GM19397 (cell line): ENCODE results near the gene ZC3H7B.
A peak's percentile ranks its signal among the peaks of the same experiment; 100 is the strongest.
"Not testable (repeated sequence)": the region's sequence is repeated elsewhere in the genome, so short reads cannot be mapped to it uniquely, and the experiment has no call there.

Experiments used
- ATAC-seq: cut with Tn5 transposase; IDR thresholded peaks from one replicate; pipeline ENCODE4 v1.9.1; 2021; ENCODE audit warnings: mild to moderate bottlenecking, moderate library complexity; ENCODE audit not compliant: unreplicated experiment

ZC3H7B gene

DNA sequence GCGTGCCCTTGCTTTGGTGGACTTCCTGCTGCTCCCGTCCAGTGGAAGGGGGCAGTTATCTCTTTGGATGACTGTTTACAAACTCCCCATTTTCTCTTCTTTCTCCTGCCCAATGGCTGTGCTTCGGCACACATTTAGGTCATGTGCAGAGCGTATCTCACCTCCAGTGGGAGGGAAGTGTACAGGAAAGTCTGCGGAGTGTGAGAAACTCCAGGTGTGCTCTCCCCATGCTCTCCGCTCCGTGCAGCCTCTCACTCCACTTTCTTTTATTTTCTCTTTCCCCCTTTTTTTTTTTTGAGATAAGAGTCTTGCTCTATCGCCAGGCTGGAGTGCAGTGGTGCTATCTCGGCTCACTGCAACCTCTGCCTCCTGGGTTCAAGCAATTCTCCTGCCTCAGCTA lies 68.5 kb downstream of the ZC3H7B start:
- ATAC-seq, result no peak

DNA sequence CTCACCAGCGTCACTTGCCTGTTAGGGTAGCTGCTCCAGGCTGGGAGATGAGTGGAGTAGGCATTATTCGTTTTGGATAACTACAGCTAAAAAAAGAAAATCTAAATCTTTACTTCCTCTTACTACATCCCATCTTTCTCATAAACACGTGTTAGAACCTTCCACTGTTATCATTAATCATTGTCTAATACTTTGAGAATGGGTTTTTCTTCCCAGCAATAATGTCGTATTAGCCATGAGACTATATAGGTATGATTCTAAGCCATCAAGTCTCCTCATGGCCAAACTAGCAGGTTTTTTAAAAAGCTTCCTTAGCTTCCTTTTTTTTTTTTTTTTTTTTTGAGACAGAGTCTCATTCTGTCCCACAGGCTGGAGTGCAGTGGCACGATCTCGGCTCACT lies 76.5 kb downstream of the ZC3H7B start:
- ATAC-seq, result no peak

DNA sequence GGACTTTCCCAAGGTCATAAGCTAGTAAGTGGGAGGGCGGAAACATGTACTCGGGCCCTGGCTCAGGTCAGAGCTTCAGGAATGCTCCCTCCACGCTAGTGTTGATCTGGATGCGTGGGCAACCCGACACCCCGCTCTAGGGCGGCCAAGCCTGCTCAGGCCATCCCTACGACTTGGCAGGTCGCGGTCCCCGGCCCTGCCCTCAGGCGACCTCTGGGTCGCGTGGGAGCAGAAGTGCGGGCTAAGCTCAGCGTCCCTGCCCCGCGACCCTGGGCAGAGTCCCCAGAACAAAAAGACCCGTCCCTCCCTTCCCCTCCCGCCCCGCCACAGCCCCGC lies 79.6 kb downstream of the ZC3H7B start:
- ATAC-seq, result peak; percentile 19

DNA sequence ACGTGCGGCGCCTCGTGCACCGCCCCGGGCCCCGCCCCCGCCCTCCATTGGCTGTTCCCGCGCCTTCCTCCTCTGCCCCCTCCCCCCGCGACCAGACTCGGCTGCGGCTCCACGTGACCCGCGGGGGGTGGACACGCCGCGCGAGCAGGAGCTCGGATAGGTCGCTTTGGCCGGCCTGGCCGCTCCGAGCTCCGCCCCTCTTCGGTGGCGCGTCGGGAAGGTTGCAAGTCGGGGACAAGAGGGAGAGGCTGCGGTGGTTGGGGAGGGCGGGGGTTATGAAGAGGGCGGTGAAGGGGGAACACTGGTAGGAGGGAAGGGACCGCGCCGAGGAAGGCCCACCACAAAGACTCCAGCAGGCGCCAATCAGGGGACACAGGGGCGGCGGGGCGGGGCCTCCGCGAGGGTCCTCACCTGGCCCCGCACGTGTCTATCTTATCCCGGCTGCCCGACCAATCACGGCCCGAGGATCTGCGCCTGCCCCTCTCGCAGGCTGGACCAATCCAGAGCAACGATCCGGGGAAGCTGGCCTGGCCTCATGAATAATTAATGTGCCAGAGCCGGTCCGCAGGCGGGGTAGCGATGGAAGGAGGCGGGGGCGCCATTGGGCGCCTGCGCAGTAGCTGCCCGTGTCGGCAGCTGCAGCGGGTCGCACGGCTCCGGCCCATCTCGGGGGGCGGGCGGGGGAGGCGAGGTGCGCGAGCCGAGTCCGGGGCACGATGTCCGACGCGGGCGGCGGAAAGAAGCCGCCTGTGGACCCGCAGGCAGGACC lies 80.2 kb downstream of the ZC3H7B start, which contains the start of gene TEF:
TSS of gene TEF (plus strand) at position 614 of the 769 bp plus-strand sequence. CDS start at position 717, 103 bp downstream.
- ATAC-seq, result peak; percentile 84

DNA sequence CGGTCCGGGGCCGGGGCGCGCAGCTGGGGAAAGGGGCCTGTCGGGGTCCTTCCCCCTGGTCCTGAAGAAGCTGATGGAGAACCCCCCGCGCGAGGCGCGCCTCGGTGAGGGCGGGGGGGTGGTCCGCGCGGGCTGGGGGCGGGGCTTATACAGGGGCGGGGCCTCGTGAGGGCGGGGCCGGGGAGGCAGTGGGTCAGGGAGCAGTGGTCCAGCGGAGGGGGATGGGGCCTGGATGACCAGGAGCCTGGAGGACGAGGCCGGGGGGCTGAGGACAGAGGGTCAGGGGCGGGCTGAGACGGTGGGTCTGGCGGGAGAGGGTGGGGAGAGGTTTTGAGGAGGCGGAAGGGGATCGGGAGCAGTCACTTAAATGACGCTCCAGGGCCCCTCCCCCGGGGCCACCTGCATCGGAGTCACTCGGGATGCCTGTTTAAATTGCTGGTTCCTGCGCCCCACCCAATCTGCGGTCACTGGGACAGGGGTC lies 80.8 kb downstream of the ZC3H7B start:
- ATAC-seq, result peak; percentile 32

DNA sequence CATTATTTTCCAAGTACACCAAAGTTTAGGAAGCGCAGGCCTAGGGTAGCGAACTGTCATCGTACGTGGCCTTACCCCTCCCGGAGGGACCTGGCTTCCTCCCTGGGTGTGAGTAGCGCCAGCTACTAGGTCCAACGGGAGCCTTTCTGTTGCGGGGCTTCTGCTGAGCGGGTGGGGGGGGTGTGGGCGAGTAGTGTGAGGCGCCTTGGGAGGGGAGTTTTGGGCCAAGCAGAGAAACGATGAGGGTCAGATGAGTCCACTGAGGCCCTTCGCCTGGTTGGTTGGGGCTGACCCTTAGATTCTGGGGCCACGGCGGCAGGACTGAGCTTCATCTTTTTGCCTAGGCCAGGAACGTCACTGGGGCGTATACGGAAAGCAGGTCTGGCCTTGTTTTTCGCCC lies 81.3 kb downstream of the ZC3H7B start:
- ATAC-seq, result no peak

DNA sequence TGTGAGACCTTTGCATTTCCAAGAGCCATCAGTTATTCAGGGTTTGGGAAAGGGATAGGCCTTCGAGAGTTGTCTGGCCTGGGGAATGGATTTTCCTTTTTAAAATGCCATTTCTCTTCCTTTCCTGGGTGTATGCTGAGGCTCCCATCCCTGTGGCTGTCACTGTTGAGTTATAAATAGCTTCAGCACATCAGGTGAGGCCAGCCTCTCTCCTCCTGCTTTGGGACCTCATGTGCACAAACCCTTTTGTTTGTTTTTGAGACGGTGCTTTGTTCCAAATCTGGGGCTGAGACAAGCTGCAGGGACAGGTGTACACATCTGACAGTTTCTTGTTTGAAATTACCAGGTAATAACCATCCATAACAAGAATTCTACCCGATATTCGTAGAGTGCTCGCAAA lies 81.8 kb downstream of the ZC3H7B start:
- no peak for ATAC-seq

DNA sequence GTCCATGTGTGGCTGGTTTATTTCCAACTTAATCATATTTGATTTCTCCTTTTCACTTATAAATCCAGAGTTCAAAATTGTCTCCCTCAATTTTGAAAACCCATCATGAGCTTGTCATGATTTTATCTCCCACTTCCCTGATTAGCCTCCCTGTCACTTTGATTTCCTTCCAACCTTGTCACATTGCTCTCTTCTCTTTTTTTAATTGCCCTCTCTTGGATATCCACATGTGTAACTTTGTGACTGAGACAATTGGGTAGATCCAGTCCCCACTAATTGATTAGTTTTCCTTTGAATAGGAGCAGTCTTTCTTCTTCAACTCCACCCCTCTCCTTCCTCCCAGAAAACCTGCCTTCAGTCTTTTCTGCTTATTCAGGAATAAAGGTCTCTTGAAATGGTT lies 82.8 kb downstream of the ZC3H7B start:
- no peak for ATAC-seq

DNA sequence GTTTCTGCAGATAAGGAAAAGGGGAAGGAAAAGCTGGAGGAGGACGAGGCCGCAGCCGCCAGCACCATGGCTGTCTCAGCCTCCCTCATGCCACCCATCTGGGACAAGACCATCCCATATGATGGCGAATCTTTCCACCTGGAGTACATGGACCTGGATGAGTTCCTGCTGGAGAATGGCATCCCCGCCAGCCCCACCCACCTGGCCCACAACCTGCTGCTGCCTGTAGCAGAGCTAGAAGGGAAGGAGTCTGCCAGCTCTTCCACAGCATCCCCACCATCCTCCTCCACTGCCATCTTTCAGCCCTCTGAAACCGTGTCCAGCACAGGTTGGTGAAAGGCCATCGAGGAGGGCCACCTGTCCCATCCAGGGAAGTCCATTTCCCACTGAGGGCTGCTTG lies 86.0 kb downstream of the ZC3H7B start:
- no peak for ATAC-seq

DNA sequence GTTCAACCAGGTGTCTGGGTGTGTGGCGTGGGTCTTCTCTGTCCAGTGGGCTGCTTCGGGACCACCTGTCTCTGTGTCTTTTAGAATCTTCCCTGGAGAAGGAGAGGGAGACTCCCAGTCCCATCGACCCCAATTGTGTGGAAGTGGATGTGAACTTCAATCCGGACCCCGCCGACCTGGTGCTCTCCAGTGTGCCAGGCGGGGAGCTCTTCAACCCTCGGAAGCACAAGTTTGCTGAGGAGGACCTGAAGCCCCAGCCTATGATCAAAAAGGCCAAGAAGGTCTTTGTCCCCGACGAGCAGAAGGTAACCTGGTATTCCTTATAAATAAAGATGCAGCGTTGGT lies 92.7 kb downstream of the ZC3H7B start:
- ATAC-seq, result no peak

DNA sequence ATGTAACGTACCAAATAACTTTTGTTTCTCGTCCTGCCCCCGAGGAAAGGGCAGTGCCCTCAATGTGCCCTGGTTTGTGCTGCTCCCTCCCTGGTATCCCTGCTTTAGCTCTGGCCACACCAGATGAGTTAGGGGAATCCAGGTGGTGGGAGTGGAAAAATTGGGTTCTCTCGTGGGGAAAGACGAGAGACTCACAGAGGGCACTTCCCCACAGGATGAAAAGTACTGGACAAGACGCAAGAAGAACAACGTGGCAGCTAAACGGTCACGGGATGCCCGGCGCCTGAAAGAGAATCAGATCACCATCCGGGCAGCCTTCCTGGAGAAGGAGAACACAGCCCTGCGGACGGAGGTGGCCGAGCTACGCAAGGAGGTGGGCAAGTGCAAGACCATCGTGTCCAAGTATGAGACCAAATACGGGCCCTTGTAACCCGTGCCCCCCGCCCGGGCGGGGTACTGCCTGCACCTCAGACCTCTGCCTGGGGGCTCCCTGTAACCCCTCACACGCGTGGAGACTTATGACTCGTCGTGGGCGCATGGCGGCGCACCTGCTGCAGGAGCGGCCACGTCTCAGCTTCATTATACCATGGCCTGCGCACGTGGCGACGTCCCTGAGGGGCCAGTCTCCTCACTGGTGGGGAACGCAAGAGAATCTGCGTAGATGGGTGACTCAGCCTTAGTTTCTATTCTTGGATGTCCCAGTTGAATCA lies 94.4 kb downstream of the ZC3H7B start:
- no peak for ATAC-seq

DNA sequence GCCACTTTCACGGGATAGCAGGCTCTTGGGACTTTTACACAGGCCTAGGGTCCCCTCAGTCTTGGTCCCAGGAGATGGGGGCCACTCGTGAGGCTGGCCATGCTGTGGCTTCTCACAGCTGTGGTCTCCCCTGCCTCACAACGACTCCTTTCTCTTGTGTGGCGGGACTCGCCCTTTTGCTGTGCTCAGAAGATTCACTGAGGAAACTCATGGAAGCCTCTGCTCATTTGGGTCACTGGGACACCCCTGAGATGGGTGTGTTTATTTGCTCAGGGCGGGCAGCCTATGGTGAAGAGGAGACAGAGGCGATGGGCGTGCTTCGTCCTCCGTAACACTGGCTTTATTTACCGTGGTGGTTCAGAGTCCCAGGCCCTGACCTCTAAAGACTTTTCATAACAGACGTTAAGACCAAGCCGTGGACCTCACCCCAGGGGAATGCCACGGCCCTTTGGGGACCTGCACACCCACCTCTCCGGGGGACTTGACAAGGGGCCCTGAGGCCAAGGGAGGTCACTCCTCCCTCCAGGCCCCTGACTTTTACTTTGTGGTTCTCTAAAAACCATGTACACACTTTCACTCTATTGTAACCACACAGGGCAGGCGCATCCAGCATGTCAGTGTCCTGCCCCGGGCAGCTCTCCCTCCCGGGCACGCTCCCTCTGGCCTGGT lies 96.0 kb downstream of the ZC3H7B start:
- no peak for ATAC-seq

DNA sequence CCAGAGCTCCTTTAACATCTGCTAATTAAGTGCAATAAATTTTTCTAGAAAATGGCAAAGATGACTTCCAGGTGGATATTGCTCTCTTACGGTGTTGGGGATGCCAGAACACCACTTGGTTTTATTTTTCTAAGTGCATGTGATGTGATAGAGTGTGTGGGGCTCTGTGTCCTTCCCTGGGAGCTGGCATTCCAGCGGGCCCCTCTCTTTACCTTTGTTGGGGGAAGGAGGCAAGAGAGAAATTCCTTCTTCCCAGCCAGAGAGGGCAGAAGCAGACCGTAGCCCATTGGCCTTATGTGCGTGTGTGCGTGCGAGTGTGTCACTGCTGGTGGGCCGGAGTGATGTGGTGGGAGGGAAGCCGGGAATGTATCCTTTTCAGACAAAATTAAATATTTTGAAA lies 97.6 kb downstream of the ZC3H7B start:
- no peak for ATAC-seq

DNA sequence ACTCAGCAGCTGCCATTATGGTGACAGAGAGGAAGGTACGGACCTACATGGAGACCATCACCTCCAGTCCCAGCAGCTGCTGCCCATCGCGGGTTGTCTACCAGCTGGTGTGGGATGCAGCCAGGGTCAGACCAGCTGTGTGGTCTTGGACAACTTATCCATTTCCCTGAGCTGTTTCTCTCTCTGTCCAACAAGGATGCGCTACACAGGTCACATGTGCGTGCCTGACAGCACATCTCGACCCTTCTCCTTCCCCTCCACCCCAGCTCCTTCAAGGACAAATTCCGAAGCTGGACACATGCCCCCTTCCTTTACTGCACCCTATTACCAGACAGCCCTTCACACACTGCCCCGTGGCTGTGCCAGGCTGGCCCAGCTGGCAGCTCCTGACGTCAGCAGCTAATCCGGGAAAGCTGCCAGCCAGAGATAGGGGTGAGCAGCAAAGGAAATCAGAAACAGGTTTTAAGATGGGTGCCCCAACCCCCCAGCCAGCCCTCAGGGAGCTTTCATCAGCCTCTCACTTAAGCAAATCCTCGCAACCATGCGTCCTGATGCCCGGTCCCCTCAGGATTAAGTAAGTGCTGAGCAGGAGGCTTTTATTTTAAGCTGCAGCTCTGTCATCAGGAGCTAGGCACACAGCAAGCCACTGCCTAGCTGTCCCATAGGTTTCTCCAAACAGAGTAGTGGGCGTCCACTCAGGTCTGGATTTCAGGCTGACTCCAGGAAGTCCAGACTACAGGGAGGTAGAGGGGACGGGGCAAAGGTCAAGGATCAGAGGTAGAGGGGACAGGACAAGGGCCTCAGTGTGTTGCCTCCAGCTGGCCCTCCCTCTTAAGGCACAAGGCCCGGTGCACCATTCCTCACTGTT lies 100.7 kb downstream of the ZC3H7B start:
- no peak for ATAC-seq

DNA sequence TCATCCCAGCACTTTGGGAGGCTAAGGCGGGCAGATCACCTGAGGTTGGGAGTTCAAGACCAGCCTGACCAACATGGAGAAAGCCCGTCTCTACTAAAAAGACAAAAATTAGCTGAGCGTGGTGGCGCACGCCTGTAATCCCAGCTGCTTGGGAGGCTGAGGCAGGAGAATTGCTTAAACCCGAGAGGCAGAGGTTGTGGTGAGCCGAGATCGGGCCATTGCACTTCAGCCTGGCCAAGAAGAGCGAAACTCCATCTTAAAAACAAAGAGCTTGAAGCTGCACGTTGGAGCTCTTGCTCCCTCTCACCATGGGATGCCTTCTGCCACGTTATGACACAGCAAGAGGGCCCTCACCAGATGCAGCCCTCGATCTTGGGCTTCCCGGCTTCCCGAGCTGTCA lies 101.5 kb downstream of the ZC3H7B start:
- ATAC-seq, result not testable (repeated sequence)

DNA sequence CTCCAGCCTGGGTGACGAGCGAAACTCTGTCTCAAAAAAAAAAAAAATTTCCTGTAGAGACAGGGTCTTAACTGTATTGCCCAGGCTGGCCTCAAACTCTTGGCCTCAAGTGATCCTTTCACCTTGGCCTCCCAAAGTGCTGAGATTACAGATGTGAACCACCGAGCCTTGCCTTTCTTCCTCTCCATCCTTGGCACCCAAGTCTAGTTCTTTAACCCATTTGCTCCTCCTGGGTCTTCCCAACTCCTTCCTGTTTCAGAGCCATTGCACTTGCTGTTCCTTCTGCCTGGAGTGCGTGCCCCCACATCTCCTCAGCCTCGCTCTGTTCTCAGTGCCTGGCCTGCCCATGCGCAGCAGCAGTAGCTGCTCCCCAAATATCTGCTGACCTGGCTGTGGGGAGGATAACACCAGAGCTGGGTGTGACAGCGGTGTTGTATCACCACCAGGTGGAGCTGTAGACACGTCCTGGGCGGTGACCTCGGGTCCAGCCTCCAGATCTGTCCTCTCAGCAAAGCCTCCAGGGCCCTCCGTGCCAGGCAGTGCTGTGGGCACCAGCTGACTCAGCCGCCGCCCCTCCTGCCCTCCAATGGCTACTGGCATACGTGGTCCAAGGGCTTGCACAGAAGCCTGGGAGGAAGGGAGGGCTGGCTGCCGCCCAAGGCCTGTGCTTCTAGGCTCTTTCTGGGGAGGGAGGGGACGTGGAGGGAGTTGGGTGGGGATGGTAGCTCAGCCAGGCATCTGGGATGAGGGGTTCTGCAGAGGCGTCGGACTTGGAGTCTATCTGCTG lies 102.4 kb downstream of the ZC3H7B start:
- ATAC-seq, result peak; percentile 85

DNA sequence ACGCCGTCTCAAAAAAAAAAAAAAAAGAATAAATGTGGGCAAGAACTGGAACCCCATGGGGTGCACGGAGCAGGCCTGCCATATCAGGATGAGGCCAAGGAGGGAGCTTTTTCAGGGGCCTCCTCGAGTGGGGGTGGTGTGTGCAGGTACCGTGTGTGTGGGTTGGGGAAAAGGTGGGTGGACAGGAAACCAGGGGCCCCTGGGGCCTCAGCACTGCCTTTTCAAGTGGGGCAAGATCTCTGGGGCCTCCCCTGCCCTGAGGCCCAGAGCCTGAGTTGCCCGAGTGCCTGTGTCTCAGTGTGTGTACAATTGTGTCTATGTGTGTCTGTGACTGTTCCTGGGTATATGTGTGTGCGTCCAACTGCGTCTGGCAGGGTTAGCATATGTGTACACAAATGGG lies 104.3 kb downstream of the ZC3H7B start:
- ATAC-seq, result no peak

DNA sequence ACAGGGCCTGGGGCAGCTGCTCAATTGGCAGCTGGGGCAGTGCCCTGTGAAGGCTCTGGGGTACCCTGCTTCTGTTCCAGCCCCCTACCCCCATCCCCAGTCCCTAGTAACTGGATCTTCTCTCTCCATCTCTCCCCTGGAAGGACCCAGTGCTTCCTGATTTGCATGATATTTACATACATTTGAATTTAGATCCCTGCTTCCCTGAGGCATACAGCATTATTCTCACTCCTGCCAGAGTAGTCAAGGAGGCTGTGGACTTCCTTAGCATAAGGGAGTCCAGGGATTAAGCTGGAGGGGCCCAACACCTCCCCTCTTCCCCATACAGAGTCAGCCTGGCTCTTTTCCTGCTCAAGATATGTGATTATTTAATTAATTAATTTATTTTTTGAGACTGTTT lies 105.1 kb downstream of the ZC3H7B start:
- ATAC-seq, result no peak

DNA sequence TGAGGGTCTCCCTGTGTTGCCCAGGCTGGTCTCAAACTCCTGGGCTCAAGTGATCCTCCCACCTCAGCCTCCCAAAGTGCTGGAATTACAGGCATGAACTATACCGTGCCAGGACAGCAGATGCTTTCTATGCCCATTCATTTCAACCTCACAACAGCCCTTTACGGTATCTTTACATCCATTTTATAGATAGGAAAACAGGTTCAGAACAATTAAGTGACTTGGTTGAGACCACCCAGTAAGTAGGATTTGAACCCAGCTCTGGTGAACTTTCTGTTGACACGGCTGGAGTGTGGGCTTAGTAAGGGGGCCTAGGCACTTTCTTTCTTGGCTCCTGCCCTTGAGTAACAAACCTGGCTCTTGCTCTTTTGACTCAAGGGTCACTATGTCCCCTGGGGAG lies 106.1 kb downstream of the ZC3H7B start:
- ATAC-seq, result no peak

DNA sequence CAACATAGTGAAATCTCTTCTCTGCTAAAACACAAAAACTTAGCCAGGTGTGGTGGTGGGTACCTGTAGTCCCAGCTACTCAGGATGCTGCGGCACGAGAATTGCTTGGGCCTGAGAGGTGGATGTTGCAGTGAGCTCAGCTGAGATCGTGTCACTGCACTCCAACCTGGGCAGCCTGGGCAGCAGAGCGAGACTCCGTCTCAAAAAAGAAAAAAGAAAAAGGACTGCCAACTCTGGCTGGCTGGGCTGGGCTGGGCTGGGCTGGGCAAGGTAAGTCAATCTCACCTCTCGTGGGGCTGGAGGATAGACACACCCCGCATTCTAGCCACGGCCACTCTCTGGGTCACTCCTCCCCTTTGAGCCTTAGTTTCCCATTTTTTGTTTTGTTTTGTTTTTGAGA lies 107.3 kb downstream of the ZC3H7B start:
- ATAC-seq, result no peak
